ENCODE results near the gene TCTN2. TPM values are rescaled to one million over a fixed set of nuclear protein-coding genes. Genes with fewer than 3 reads are reported as not detected.

The TCTN2 gene
- polyA plus RNA-seq, 1 donor from 2014 or later, result 14.3 TPM

DNA sequence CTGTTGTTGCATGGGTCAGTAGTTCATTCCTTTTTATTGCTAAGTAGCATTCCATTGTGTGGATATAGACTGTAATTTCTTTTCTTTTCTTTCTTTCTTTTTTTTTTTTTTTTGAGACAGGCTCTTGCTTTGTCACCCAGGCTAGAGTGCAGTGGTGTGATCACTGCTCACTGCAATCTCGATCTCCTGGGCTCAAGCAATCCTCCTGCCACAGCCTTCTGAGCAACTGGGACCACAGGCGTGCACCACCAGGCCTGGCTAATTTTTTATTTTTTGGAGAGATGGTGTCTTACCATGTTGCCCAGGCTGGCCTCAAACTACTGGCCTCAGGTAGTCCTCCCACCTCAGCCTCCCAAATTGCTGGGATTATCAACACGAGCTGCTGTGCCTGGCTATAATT is 46.4 kb downstream of the TCTN2 start:
- Histone ChIP-seq H2AFZ (ENCODE audit: low read depth, low read length) (no peak overlapping the region), H3K79me2 (replicated peaks; ENCODE audit: insufficient read depth, low read length) (peaks cover 31% of the 10 kb centered on the region), H3K4me2 (ENCODE audit: low read length) (no peak overlapping the region), H3K4me3 (ENCODE audit: low read length) (no peak overlapping the region), H4K20me1 (ENCODE audit: insufficient read depth) (no peaks in the 10 kb centered on the region), H3K27ac (ENCODE audit: low read length) (no peak overlapping the region), H3K9me2 (ENCODE audit: insufficient read depth, low read length) (no peaks in the 10 kb centered on the region), H3K36me3 (ENCODE audit: insufficient read depth, low read length) (no peaks in the 10 kb centered on the region), H3F3A (ENCODE audit: insufficient read depth, low read length, poor library complexity, severe bottlenecking) (no peaks in the 10 kb centered on the region), H3K9me3 (ENCODE audit: low read length) (no peaks in the 10 kb centered on the region), H3K27me3 (ENCODE audit: insufficient read depth, low read depth, low read length) (no peaks in the 10 kb centered on the region), H3K9ac (ENCODE audit: low read length) (no peak overlapping the region)
- TF ChIP-seq EZH2 (IDR thresholded peaks at IDR 0.05; ENCODE audit: borderline replicate concordance, insufficient read depth, low read length, poor library complexity, severe bottlenecking), result no peak
- TF ChIP-seq EP300 (conservative IDR thresholded peaks at IDR 0.05; ENCODE audit: poor library complexity, severe bottlenecking), result no peak
- TF ChIP-seq POLR2AphosphoS5 (IDR thresholded peaks at IDR 0.05), result no peak
- TF ChIP-seq TAF1 (IDR thresholded peaks at IDR 0.05; ENCODE audit: low read depth), result no peak
- no peak for TF ChIP-seq REST (IDR thresholded peaks at IDR 0.05; ENCODE audit: borderline replicate concordance)
- TF ChIP-seq MXI1 (conservative IDR thresholded peaks at IDR 0.05; ENCODE audit: poor library complexity, severe bottlenecking), result no peak
- TF ChIP-seq, protein P1, sequence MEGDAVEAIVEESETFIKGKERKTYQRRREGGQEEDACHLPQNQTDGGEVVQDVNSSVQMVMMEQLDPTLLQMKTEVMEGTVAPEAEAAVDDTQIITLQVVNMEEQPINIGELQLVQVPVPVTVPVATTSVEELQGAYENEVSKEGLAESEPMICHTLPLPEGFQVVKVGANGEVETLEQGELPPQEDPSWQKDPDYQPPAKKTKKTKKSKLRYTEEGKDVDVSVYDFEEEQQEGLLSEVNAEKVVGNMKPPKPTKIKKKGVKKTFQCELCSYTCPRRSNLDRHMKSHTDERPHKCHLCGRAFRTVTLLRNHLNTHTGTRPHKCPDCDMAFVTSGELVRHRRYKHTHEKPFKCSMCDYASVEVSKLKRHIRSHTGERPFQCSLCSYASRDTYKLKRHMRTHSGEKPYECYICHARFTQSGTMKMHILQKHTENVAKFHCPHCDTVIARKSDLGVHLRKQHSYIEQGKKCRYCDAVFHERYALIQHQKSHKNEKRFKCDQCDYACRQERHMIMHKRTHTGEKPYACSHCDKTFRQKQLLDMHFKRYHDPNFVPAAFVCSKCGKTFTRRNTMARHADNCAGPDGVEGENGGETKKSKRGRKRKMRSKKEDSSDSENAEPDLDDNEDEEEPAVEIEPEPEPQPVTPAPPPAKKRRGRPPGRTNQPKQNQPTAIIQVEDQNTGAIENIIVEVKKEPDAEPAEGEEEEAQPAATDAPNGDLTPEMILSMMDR (IDR thresholded peaks at IDR 0.05; ENCODE audit: poor library complexity, severe bottlenecking), result no peak
- TF ChIP-seq SMC3 (conservative IDR thresholded peaks at IDR 0.05; ENCODE audit: poor library complexity), result no peak
- TF ChIP-seq RAD21 (conservative IDR thresholded peaks at IDR 0.05), result no peak

GRCh38 chr12:123720141-123720814 is 49.4 kb downstream of the TCTN2 start:
- Histone ChIP-seq H3K9me2 (ENCODE audit: insufficient read depth, low read length) (no peaks in the 10 kb centered on the region), H3K79me2 (replicated peaks; ENCODE audit: insufficient read depth, low read length) (peaks cover 10% of the 10 kb centered on the region), H3K9ac (ENCODE audit: low read length) (no peak overlapping the region), H3K27ac (ENCODE audit: low read length) (no peak overlapping the region), H3K4me3 (ENCODE audit: low read length) (no peak overlapping the region), H3F3A (ENCODE audit: insufficient read depth, low read length, poor library complexity, severe bottlenecking) (no peaks in the 10 kb centered on the region), H3K4me2 (ENCODE audit: low read length) (no peak overlapping the region), H4K20me1 (ENCODE audit: insufficient read depth) (no peaks in the 10 kb centered on the region), H2AFZ (ENCODE audit: low read depth, low read length) (no peak overlapping the region), H3K27me3 (ENCODE audit: insufficient read depth, low read depth, low read length) (no peaks in the 10 kb centered on the region), H3K36me3 (ENCODE audit: insufficient read depth, low read length) (no peaks in the 10 kb centered on the region), H3K9me3 (ENCODE audit: low read length) (no peaks in the 10 kb centered on the region)
- TF ChIP-seq EZH2 (IDR thresholded peaks at IDR 0.05; ENCODE audit: borderline replicate concordance, insufficient read depth, low read length, poor library complexity, severe bottlenecking) (no peak), POLR2AphosphoS5 (IDR thresholded peaks at IDR 0.05) (no peak), EP300 (conservative IDR thresholded peaks at IDR 0.05; ENCODE audit: poor library complexity, severe bottlenecking) (no peak), RAD21 (conservative IDR thresholded peaks at IDR 0.05) (no peak), TAF1 (IDR thresholded peaks at IDR 0.05; ENCODE audit: low read depth) (no peak), MXI1 (conservative IDR thresholded peaks at IDR 0.05; ENCODE audit: poor library complexity, severe bottlenecking) (no peak), SMC3 (conservative IDR thresholded peaks at IDR 0.05; ENCODE audit: poor library complexity) (no peak), REST (IDR thresholded peaks at IDR 0.05; ENCODE audit: borderline replicate concordance) (no peak)
- TF ChIP-seq, protein P1 (IDR thresholded peaks at IDR 0.05; ENCODE audit: poor library complexity, severe bottlenecking), result no peak
